HCT116 (cell line): ENCODE results near the gene TUB. TPM values are rescaled to one million over a fixed set of nuclear protein-coding genes. Genes with fewer than 3 reads are reported as not detected.

Experiments used
- ATAC-seq: fragments of 200-7000 bp; cut with Tn5 transposase; 2 replicates; pipeline ENCODE4 v1.9.1; 2020; ENCODE audit warnings: mild to moderate bottlenecking, moderate library complexity
- BruUV-seq: library from RNA; stranded (reverse); fragments of 400-500 nt; replicated peaks from 2 replicates; lab custom pipeline; 2021; lab: Mats Ljungman, UMichigan
- CTCF ChIA-PET: fragments of 300-600 bp; sonication (Branson Sonifier 250); formaldehyde crosslinking; loops from one replicate; lab custom pipeline; 2021; ENCODE audit warnings: antibody characterized with exemption; lab: Charles Lee
- POLR2A ChIA-PET: fragments of 300-600, 350-600 bp; sonication (Branson Sonifier 250); formaldehyde crosslinking; loops from one replicate; lab custom pipeline; 2021; ENCODE audit warnings: antibody characterized with exemption; lab: Charles Lee
- RAD21 ChIA-PET, 2 experiments: fragments of 300-600 bp; sonication (Branson Sonifier 250); formaldehyde crosslinking; loops; one replicate each; lab custom pipeline; 2023; ENCODE audit warnings: low total read pairs in 2 of 2; ENCODE audit not compliant: uncharacterized antibody in 2 of 2, unreplicated experiment in 2 of 2, low non-redundant PET in 1 of 2; lab: Charles Lee
- DNase-seq: peaks from one replicate; pipeline ENCODE4 v3.0.0-alpha.2; 2010; ENCODE audit warnings: low read depth, low spot score
- H2AFZ ChIP-seq: fragments of 200-600 bp; shearing (Covaris generic), sonication (generic); 2 replicates; pipeline ENCODE4 v1.6.1; 2017; ENCODE audit warnings: low read depth, mixed run types, mixed read lengths, antibody characterized with exemption, low read length; ENCODE audit not compliant: poor library complexity, severe bottlenecking
- H3K27ac ChIP-seq: 2 replicates; pipeline ENCODE4 v1.5.1; 2012; ENCODE audit warnings: low read depth, low read length
- H3K27me3 ChIP-seq: fragments of 200-600 bp; sonication (generic); 2 replicates; pipeline ENCODE4 v1.6.1; 2016; ENCODE audit warnings: mixed run types, low read length, mixed read lengths; ENCODE audit not compliant: insufficient read depth
- H3K36me3 ChIP-seq, 2 experiments: fragments of 200-500 bp in 1 of 2; fragments of 200-600 bp in 1 of 2; sonication (Bioruptor generic) in 1 of 2; sonication (generic) in 1 of 2; 2 replicates each; pipeline versions ENCODE4 v1.5.1 to v1.6.1; 2014 to 2016; ENCODE audit warnings: low read length in 2 of 2, inconsistent platforms in 1 of 2, mixed read lengths in 1 of 2, mixed run types in 1 of 2; ENCODE audit not compliant: insufficient read depth in 2 of 2, control insufficient read depth in 1 of 2
- H3K4me1 ChIP-seq, 2 experiments: fragments of 200-600 bp in 1 of 2; sonication (generic) in 1 of 2; 2 replicates each; pipeline versions ENCODE4 v1.5.1 to v1.6.1; 2012 to 2017; ENCODE audit warnings: low read length in 2 of 2, inconsistent platforms in 1 of 2, mild to moderate bottlenecking in 1 of 2, mixed read lengths in 1 of 2, mixed run types in 1 of 2, moderate library complexity in 1 of 2; ENCODE audit not compliant: insufficient read depth in 2 of 2, control insufficient read depth in 1 of 2
- H3K4me2 ChIP-seq: fragments of 200-600 bp; sonication (generic); 2 replicates; pipeline ENCODE4 v1.6.1; 2017; ENCODE audit warnings: mixed run types, low read length, mixed read lengths
- H3K4me3 ChIP-seq, 2 experiments: fragments of 200-600 bp in 1 of 2; sonication (generic) in 1 of 2; replicated peaks in 1 of 2; 2 replicates each; pipeline ENCODE4 v1.5.1; 2011 to 2016; ENCODE audit warnings: low read length in 2 of 2, control low read depth in 1 of 2, low read depth in 1 of 2, mild to moderate bottlenecking in 1 of 2, mixed read lengths in 1 of 2, mixed run types in 1 of 2
- H3K79me2 ChIP-seq: fragments of 200-600 bp; sonication (generic); 2 replicates; pipeline ENCODE4 v1.6.1; 2017; ENCODE audit warnings: mild to moderate bottlenecking, mixed run types, low read length, moderate library complexity, mixed read lengths; ENCODE audit not compliant: insufficient read depth
- H3K9ac ChIP-seq: fragments of 200-600 bp; sonication (generic); 2 replicates; pipeline ENCODE4 v1.6.1; 2016; ENCODE audit warnings: low read length, mixed read lengths
- H3K9me2 ChIP-seq: fragments of 200-600 bp; sonication (generic), shearing (Covaris generic); 2 replicates; pipeline ENCODE4 v1.6.1; 2017; ENCODE audit warnings: mixed run types, mild to moderate bottlenecking, moderate library complexity; ENCODE audit not compliant: insufficient read depth
- H3K9me3 ChIP-seq, 2 experiments: fragments of 200-500 bp in 1 of 2; fragments of 200-600 bp in 1 of 2; sonication (Bioruptor generic) in 1 of 2; sonication (generic) in 1 of 2; 2 replicates each; pipeline ENCODE4 v1.6.1; 2014 to 2017; ENCODE audit warnings: low read length in 2 of 2, mixed read lengths in 2 of 2, inconsistent platforms in 1 of 2, low read depth in 1 of 2, mild to moderate bottlenecking in 1 of 2, mixed run types in 1 of 2, moderate library complexity in 1 of 2; ENCODE audit not compliant: control insufficient read depth in 1 of 2, insufficient read depth in 1 of 2
- H4K20me1 ChIP-seq: fragments of 200-600 bp; sonication (generic), shearing (Covaris generic); 2 replicates; pipeline ENCODE4 v1.6.1; 2017; ENCODE audit warnings: mixed run types, mild to moderate bottlenecking, moderate library complexity; ENCODE audit not compliant: insufficient read depth
- ATF3 ChIP-seq: IDR thresholded peaks from 2 replicates; pipeline ENCODE4 v1.6.1; 2012
- CTCF ChIP-seq, 3 experiments: fragments of 200-600 bp in 1 of 3; sonication (generic) in 1 of 3; IDR thresholded peaks in 2 of 3; conservative IDR thresholded peaks in 1 of 3; 2 replicates each; pipeline ENCODE4 v1.5.1; 2012 to 2017; ENCODE audit warnings: low read depth in 2 of 3, low read length in 2 of 3, antibody characterized with exemption in 1 of 3, borderline replicate concordance in 1 of 3, control low read depth in 1 of 3, mild to moderate bottlenecking in 1 of 3, mixed read lengths in 1 of 3, mixed run types in 1 of 3, moderate library complexity in 1 of 3; ENCODE audit not compliant: insufficient read depth in 1 of 3
- EZH2 ChIP-seq: fragments of 200-600 bp; sonication (generic); IDR thresholded peaks from 2 replicates; pipeline ENCODE4 v1.6.1; 2017; ENCODE audit warnings: antibody characterized with exemption, mixed run types
- JUND ChIP-seq: IDR thresholded peaks from 2 replicates; pipeline ENCODE4 v1.6.1; 2012
- RAD21 ChIP-seq: IDR thresholded peaks from 2 replicates; pipeline ENCODE4 v1.6.1; 2012; ENCODE audit warnings: low read depth, mild to moderate bottlenecking
- SRF ChIP-seq: IDR thresholded peaks from 2 replicates; pipeline ENCODE4 v1.6.1; 2012; ENCODE audit warnings: low read depth
- ZBTB33 ChIP-seq: IDR thresholded peaks from 2 replicates; pipeline ENCODE4 v1.6.1; 2011; ENCODE audit warnings: mild to moderate bottlenecking, low read length, moderate library complexity; ENCODE audit not compliant: insufficient replicate concordance; ENCODE audit errors: extremely low read depth
- intact Hi-C: fragments of 100-400 bp; cut with micrococcal nuclease; formaldehyde crosslinking; loops from 2 replicates; pipeline ENCODE4 v1.10.0; 2022
- total RNA-seq: library from RNA; stranded (reverse); gene quantifications from one replicate; pipeline ENCODE4 v1.2.1, GENCODE V29; 2021; ENCODE audit not compliant: unreplicated experiment

The TUB gene
- total RNA-seq, 1 experiment from 2014 or later = 0.02 TPM

GRCh38 chr11:8032576-8033304 is 48.3 kb upstream of the TUB start (continued):
- TF ChIP-seq ZBTB33 = no peak
- no peak for TF ChIP-seq ATF3
- no peak for TF ChIP-seq SRF

GRCh38 chr11:8033305-8034105 is 47.5 kb upstream of the TUB start:
- H3K79me2 ChIP-seq = no peaks in the 10 kb centered on the region
- RAD21 ChIA-PET = interaction anchor here (0.8 to 2.4 kb wide), 5 partner anchors 27 to 66 kb away, joined by 3 to 10 read pairs (median 4); no protein-coding TSS in a partner anchor
- peaks cover 0 to 10% of the 10 kb centered on the region in 2 experiments; a peak in 2 of 4 replicates for H3K4me1 ChIP-seq
- no peaks in the 10 kb centered on the region for H4K20me1 ChIP-seq
- peak; percentile 43 for DNase-seq
- POLR2A ChIA-PET = no interaction called here
- peak overlapping the region; percentile 89 for H2AFZ ChIP-seq
- CTCF ChIA-PET = interaction anchor here (0.9 to 4.3 kb wide), 19 partner anchors 9 to 534 kb away, joined by 3 to 57 read pairs (median 5); partner anchors contain the start of gene EIF3F
- H3K27ac ChIP-seq = no peak overlapping the region
- H3K36me3 ChIP-seq = no peaks in the 10 kb centered on the region
- ATAC-seq = peak; percentile 95
- no TSS peak for BruUV-seq
- H3K4me3 ChIP-seq = peak overlapping the region in 1 of 2 experiments; percentile 13; a peak in 1 of 4 replicates
- TF ChIP-seq RAD21 (peak; percentile 77), JUND (no peak), CTCF (IDR thresholded peaks at IDR 0.05 in 2 of 3, conservative IDR thresholded peaks at IDR 0.05 in 1 of 3; ENCODE audit: borderline replicate concordance in 1 of 3, insufficient read depth in 1 of 3, low read depth in 2 of 3, low read length in 2 of 3) (peak; percentile 82 to 89 (median 87)), ZBTB33 (no peak), EZH2 (no peak)
- no peaks in the 10 kb centered on the region for H3K9me2 ChIP-seq
- H3K4me2 ChIP-seq = peak overlapping the region; percentile 62
- no peaks in the 10 kb centered on the region; the same call in 1 of the 2 replicates for H3K27me3 ChIP-seq
- intact Hi-C loops = loop anchor here (1.0 kb wide), 4 partner anchors 37 to 66 kb away; no protein-coding TSS in a partner anchor
- H3K9me3 ChIP-seq = no peaks in the 10 kb centered on the region
- H3K9ac ChIP-seq = no peak overlapping the region
